Measurements from ENCODE around the gene MORF4L1. TPM values are rescaled to one million over a fixed set of nuclear protein-coding genes. Genes with fewer than 3 reads are reported as not detected.

The MORF4L1 gene
- total and polyA plus RNA-seq, 2 experiments from 2014 or later, result 340 to 381 TPM

- H3K27me3 ChIP-seq, result no peaks in the 10 kb centered on the region
- no peak overlapping the region for H3K4me3 ChIP-seq
- no peaks in the 10 kb centered on the region for H3K36me3 ChIP-seq (replicated peaks; ENCODE audit: insufficient read depth, low read depth)
- no peak for DNase-seq (ENCODE audit: low spot score)
- 97% methylated on average over 5 of the region's 5 CpGs for WGBS (ENCODE audit: low lambda C conversion rate, missing lambda C conversion rate)
- H3K4me1 ChIP-seq (ENCODE audit: insufficient read depth), result peaks cover 28% of the 10 kb centered on the region
- no peaks in the 10 kb centered on the region for H3K9me2 ChIP-seq (replicated peaks; ENCODE audit: insufficient read depth)
- H2AFZ ChIP-seq, result no peak overlapping the region
- H3K4me2 ChIP-seq, result no peak overlapping the region
- TF ChIP-seq EZH2phosphoT487 (IDR thresholded peaks at IDR 0.05; ENCODE audit: low read depth, severe bottlenecking, unreplicated experiment) (no peak), EZH2 (IDR thresholded peaks at IDR 0.05; ENCODE audit: borderline replicate concordance) (no peak), CTCF (IDR thresholded peaks at IDR 0.05; ENCODE audit: poor library complexity) (no peak)
- no peaks in the 10 kb centered on the region for H4K20me1 ChIP-seq (ENCODE audit: insufficient read depth, poor library complexity, severe bottlenecking)
- H3K9me3 ChIP-seq (ENCODE audit: low read depth), result no peaks in the 10 kb centered on the region
- H3K27ac ChIP-seq, result no peak overlapping the region
- H3K79me2 ChIP-seq, result peaks cover 6% of the 10 kb centered on the region
Measured at GRCh38 chr15:78947506-78947905, 74.8 kb downstream of the MORF4L1 start.

Small RNA genes lying within 50 kb of the gene (small RNA-seq; reads per million reads assigned to genes)
- not detected for gene RNU6-415P

Other genes starting within 250 kb of the MORF4L1 start
- not detected in 2 replicates for gene CHRNB4, start 231.7 kb upstream of the MORF4L1 start, total RNA-seq
- 0.48 TPM in 1 of 2 replicates, not detected in the other for gene CHRNB4, start 231.7 kb upstream of the MORF4L1 start, polyA plus RNA-seq
- 9.9 and 14.7 TPM in 2 replicates for gene ADAMTS7, start 61.4 kb upstream of the MORF4L1 start, total RNA-seq
- 12.1 and 13.4 TPM in 2 replicates for gene ADAMTS7, start 61.4 kb upstream of the MORF4L1 start, polyA plus RNA-seq
- 610 and 637 TPM in 2 replicates for gene CTSH, start 72.2 kb downstream of the MORF4L1 start, total RNA-seq
- gene CTSH, start 72.2 kb downstream of the MORF4L1 start, polyA plus RNA-seq, result 521 and 544 TPM in 2 replicates
- gene RASGRF1, start 217.9 kb downstream of the MORF4L1 start, total RNA-seq, result 1.5 and 2.3 TPM in 2 replicates
- 0.18 and 0.52 TPM in 2 replicates for gene RASGRF1, start 217.9 kb downstream of the MORF4L1 start, polyA plus RNA-seq